ENCODE results near the gene GOLT1A. TPM values are rescaled to one million over a fixed set of nuclear protein-coding genes. Genes with fewer than 3 reads are reported as not detected.

GOLT1A gene
- total and polyA plus RNA-seq, 2 of the 8 experiments (the other 6 are each of a cell fraction or from before 2014, with no cell fraction given) = 7.5 to 8.5 TPM

- H4K8ac ChIP-seq (ENCODE audit: extremely low read depth, insufficient read depth, low read length) = no peak overlapping the region
- TF ChIP-seq SAP30 (IDR thresholded peaks at IDR 0.05; ENCODE audit: insufficient read depth, insufficient replicate concordance, low read length) (no peak), TAF7 (optimal IDR thresholded peaks at IDR 0.05; ENCODE audit: borderline replicate concordance, low read depth, low read length) (no peak), TCF12 (IDR thresholded peaks at IDR 0.05; ENCODE audit: low read depth, low read length) (no peak), RAD21 (IDR thresholded peaks at IDR 0.05 in 1 of 2, conservative IDR thresholded peaks at IDR 0.05 in 1 of 2; ENCODE audit: low read depth in 2 of 2, low read length in 2 of 2) (no peak), TBP (IDR thresholded peaks at IDR 0.05; ENCODE audit: low read depth, low read length) (no peak), RBBP5 (IDR thresholded peaks at IDR 0.05; ENCODE audit: borderline replicate concordance, low read depth, low read length) (no peak), SP4 (IDR thresholded peaks at IDR 0.05; ENCODE audit: low read length) (no peak), CBX8 (IDR thresholded peaks at IDR 0.05; ENCODE audit: borderline replicate concordance, low read depth, low read length) (no peak)
- TF ChIP-seq, protein P1, sequence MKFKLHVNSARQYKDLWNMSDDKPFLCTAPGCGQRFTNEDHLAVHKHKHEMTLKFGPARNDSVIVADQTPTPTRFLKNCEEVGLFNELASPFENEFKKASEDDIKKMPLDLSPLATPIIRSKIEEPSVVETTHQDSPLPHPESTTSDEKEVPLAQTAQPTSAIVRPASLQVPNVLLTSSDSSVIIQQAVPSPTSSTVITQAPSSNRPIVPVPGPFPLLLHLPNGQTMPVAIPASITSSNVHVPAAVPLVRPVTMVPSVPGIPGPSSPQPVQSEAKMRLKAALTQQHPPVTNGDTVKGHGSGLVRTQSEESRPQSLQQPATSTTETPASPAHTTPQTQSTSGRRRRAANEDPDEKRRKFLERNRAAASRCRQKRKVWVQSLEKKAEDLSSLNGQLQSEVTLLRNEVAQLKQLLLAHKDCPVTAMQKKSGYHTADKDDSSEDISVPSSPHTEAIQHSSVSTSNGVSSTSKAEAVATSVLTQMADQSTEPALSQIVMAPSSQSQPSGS (IDR thresholded peaks at IDR 0.05; ENCODE audit: low read length) = no peak
- ChIA-PET CTCF (ENCODE audit: partially characterized antibody) (interaction anchor here (0.7 to 15.3 kb wide), 7 partner anchors 10 to 253 kb away, joined by 3 to 318 read pairs (median 4); partner anchors contain the start of genes GOLT1A and PLEKHA6), POLR2A (ENCODE audit: partially characterized antibody) (no interaction called here)
- no peak overlapping the region for H2BK15ac ChIP-seq (ENCODE audit: low read length)
- no peaks in the 10 kb centered on the region for H3K9me3 ChIP-seq (ENCODE audit: insufficient read depth in 2 of 2, low read depth in 1 of 2, low read length in 1 of 2)
- H3K4ac ChIP-seq (replicated peaks; ENCODE audit: insufficient read length, low read depth, low read length) = no peak overlapping the region
- no peak overlapping the region for H4K91ac ChIP-seq (replicated peaks; ENCODE audit: insufficient read length, low read length)
- no peak overlapping the region for H4K5ac ChIP-seq (ENCODE audit: insufficient read length, low read depth, low read length)
- no peak overlapping the region for H3K14ac ChIP-seq (ENCODE audit: insufficient read length)
- no peak overlapping the region for H3K4me2 ChIP-seq (ENCODE audit: insufficient read depth in 1 of 2, low read depth in 2 of 2, low read length in 2 of 2)
- no peaks in the 10 kb centered on the region for H3K79me1 ChIP-seq (ENCODE audit: low read depth, low read length)
- no peak overlapping the region for H2BK20ac ChIP-seq (ENCODE audit: low read length)
- no peak overlapping the region for H3K4me3 ChIP-seq (ENCODE audit: extremely low read depth in 1 of 4, insufficient read depth in 2 of 4, low read depth in 3 of 4, low read length in 4 of 4)
- H3K27ac ChIP-seq (ENCODE audit: low read depth, low read length) = no peak overlapping the region
- no peaks in the 10 kb centered on the region for H3K23me2 ChIP-seq (ENCODE audit: low read depth, low read length)
- FAIRE-seq (no peak), DNase-seq (ENCODE audit: low read depth in 1 of 2, low spot score in 2 of 2) (no peak)
- no peaks in the 10 kb centered on the region for H3K27me3 ChIP-seq (replicated peaks in 1 of 4; ENCODE audit: control insufficient read depth in 3 of 4, extremely low read depth in 1 of 4, insufficient read depth in 3 of 4, low read length in 3 of 4)
- H3K56ac ChIP-seq (replicated peaks; ENCODE audit: insufficient read length, low read depth, low read length) = no peak overlapping the region
- H2BK120ac ChIP-seq (replicated peaks; ENCODE audit: low read depth, low read length) = no peak overlapping the region
- H3K79me2 ChIP-seq (ENCODE audit: control insufficient read depth in 1 of 2, insufficient read depth in 2 of 2, low read length in 2 of 2) = no peaks in the 10 kb centered on the region
- no peak overlapping the region for H2BK5ac ChIP-seq (ENCODE audit: low read depth, low read length)
- no peak overlapping the region for H3K23ac ChIP-seq (ENCODE audit: insufficient read length)
- H2BK12ac ChIP-seq (ENCODE audit: low read depth, low read length) = no peak overlapping the region
- no peaks in the 10 kb centered on the region for H4K20me1 ChIP-seq (replicated peaks in 1 of 2; ENCODE audit: control insufficient read depth in 1 of 2, insufficient read depth in 2 of 2, low read length in 2 of 2)
- peaks cover 8 to 19% (median 14%) of the 10 kb centered on the region in 4 experiments for H3K4me1 ChIP-seq (replicated peaks in 1 of 4; ENCODE audit: control insufficient read depth in 3 of 4, insufficient read depth in 4 of 4, low read length in 3 of 4)
- H3K9ac ChIP-seq (replicated peaks in 1 of 4; ENCODE audit: extremely low read depth in 1 of 4, low read depth in 3 of 4, low read length in 3 of 4) = no peak overlapping the region
- no peaks in the 10 kb centered on the region for H3K36me3 ChIP-seq (ENCODE audit: control insufficient read depth in 2 of 4, insufficient read depth in 4 of 4, low read length in 3 of 4)
- H2AFZ ChIP-seq (ENCODE audit: low read length) = no peak overlapping the region
- no peak overlapping the region for H2AK5ac ChIP-seq (ENCODE audit: low read depth, low read length)
- no peak overlapping the region for H3K18ac ChIP-seq (ENCODE audit: extremely low read depth, low read length)
- 74% methylated on average over 12 of the region's 12 CpGs; no CpG with 5 or more reads in 1 of the 2 experiments for WGBS, 2 experiments (ENCODE audit: extremely low coverage in 1 of 2, insufficient coverage in 1 of 2, insufficient read length in 1 of 2, insufficient replicate concordance in 2 of 2, low coverage in 1 of 2, low lambda C conversion rate in 2 of 2, missing lambda C conversion rate in 1 of 2)
Measured at GRCh38 chr1:204250428-204251030, 36.7 kb upstream of the GOLT1A start.
